GM21360 (cell line): ENCODE data around the gene GREM2.

Source experiments
- ATAC-seq: cut with Tn5 transposase; IDR thresholded peaks from one replicate; pipeline ENCODE4 v1.9.1; 2021; ENCODE audit warnings: mild to moderate bottlenecking, moderate library complexity; ENCODE audit not compliant: unreplicated experiment

Gene GREM2

GRCh38 chr1:240462766-240463395 lies 149.1 kb downstream of the GREM2 start:
- ATAC-seq, result no peak

GRCh38 chr1:240462277-240462676 lies 149.7 kb downstream of the GREM2 start:
- ATAC-seq, result no peak

- no peak for ATAC-seq
These were observed 154.8 kb downstream of the GREM2 start for GRCh38 chr1:240457203-240457602.

GRCh38 chr1:240455228-240455821 lies 156.6 kb downstream of the GREM2 start:
- no peak for ATAC-seq

DNA sequence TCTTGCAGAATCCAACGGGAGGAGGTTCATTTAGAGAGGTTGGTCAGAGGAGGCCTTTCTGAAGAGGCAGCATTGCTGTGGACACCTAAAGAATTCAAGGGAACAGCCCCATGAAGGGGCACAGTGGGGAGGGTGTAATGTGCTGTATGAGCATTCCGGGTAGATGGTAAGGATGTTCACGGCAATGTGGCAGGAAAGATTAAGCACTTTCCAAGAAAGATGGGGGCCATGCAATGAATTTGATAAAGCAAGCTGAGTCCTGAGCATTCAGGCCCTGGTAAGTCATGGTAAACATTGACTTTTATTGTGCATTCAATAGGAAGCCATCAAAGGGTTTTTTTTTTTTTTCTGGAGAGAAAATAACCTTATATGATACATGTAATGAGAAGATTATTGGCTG lies 166.6 kb downstream of the GREM2 start:
- ATAC-seq, result no peak

GRCh38 chr1:240441669-240442068 lies 170.3 kb downstream of the GREM2 start:
- no peak for ATAC-seq
